ENCODE data around the gene ERBB4.
A peak's percentile ranks its signal among the peaks of the same experiment; 100 is the strongest.

The ERBB4 gene

GRCh38 chr2:212428681-212429478 is 109.7 kb downstream of the ERBB4 start:
- DNase-seq (ENCODE audit: low spot score) = no peak
- FAIRE-seq = no peak

- no peak for DNase-seq (ENCODE audit: low spot score)
- no peak for FAIRE-seq
Measured at GRCh38 chr2:212427638-212428037, 111.0 kb downstream of the ERBB4 start.

- FAIRE-seq = no peak
- no peak for DNase-seq (ENCODE audit: low spot score)
Measured at GRCh38 chr2:212426637-212427412, 111.8 kb downstream of the ERBB4 start.

GRCh38 chr2:212424082-212424481 is 114.5 kb downstream of the ERBB4 start:
- FAIRE-seq (no peak), DNase-seq (ENCODE audit: low spot score) (peak; percentile 70)

- FAIRE-seq (no peak), DNase-seq (ENCODE audit: low spot score) (no peak)
Measured at GRCh38 chr2:212423089-212423488, 115.5 kb downstream of the ERBB4 start.

GRCh38 chr2:212421556-212422334 is 116.9 kb downstream of the ERBB4 start:
- FAIRE-seq (no peak), DNase-seq (ENCODE audit: low spot score) (no peak)

GRCh38 chr2:212416086-212416485 is 122.5 kb downstream of the ERBB4 start:
- no peak for FAIRE-seq

GRCh38 chr2:212414767-212415211 is 123.8 kb downstream of the ERBB4 start:
- no peak for DNase-seq (ENCODE audit: low spot score)
- no peak for FAIRE-seq

More at GRCh38 chr2:212416086-212416485, 122.5 kb downstream of the ERBB4 start:
- no peak for DNase-seq (ENCODE audit: low spot score)

GRCh38 chr2:212409560-212409959 is 129.0 kb downstream of the ERBB4 start:
- no peak for DNase-seq (ENCODE audit: low spot score)
- FAIRE-seq = no peak

- FAIRE-seq (no peak), DNase-seq (ENCODE audit: low spot score) (no peak)
Measured at GRCh38 chr2:212408524-212408923, 130.1 kb downstream of the ERBB4 start.

GRCh38 chr2:212406716-212407115 is 131.9 kb downstream of the ERBB4 start:
- DNase-seq (ENCODE audit: low spot score) (no peak), FAIRE-seq (no peak)

GRCh38 chr2:212402316-212402715 is 136.3 kb downstream of the ERBB4 start:
- DNase-seq (ENCODE audit: low spot score) = no peak
- FAIRE-seq = no peak

GRCh38 chr2:212398316-212398715 is 140.3 kb downstream of the ERBB4 start:
- FAIRE-seq = no peak
- no peak for DNase-seq (ENCODE audit: low spot score)

- DNase-seq (ENCODE audit: low spot score) (no peak), FAIRE-seq (no peak)
Measured at GRCh38 chr2:212392544-212392943, 146.1 kb downstream of the ERBB4 start.

GRCh38 chr2:212392043-212392442 is 146.6 kb downstream of the ERBB4 start:
- peak; percentile 39 for DNase-seq (ENCODE audit: low spot score)
- peak; percentile 71 for FAIRE-seq

- FAIRE-seq = no peak
- no peak for DNase-seq (ENCODE audit: low spot score)
Measured at GRCh38 chr2:212387146-212387545, 151.5 kb downstream of the ERBB4 start.

GRCh38 chr2:212385241-212385640 is 153.4 kb downstream of the ERBB4 start:
- FAIRE-seq (no peak), DNase-seq (ENCODE audit: low spot score) (no peak)

GRCh38 chr2:212384027-212384426 is 154.6 kb downstream of the ERBB4 start:
- DNase-seq (ENCODE audit: low spot score) = no peak
- no peak for FAIRE-seq

GRCh38 chr2:212381428-212382102 is 157.0 kb downstream of the ERBB4 start:
- DNase-seq (ENCODE audit: low spot score) (no peak), FAIRE-seq (no peak)

GRCh38 chr2:212379103-212379502 is 159.5 kb downstream of the ERBB4 start:
- DNase-seq (ENCODE audit: low spot score) (no peak), FAIRE-seq (no peak)

- no peak for DNase-seq (ENCODE audit: low spot score)
- FAIRE-seq = no peak
Measured at GRCh38 chr2:212367431-212367830, 171.2 kb downstream of the ERBB4 start.
